ENCODE results near the gene VSIG10L2.
"Not testable (repeated sequence)": the region's sequence is repeated elsewhere in the genome, so short reads cannot be mapped to it uniquely, and the experiment has no call there.

Gene VSIG10L2

DNA sequence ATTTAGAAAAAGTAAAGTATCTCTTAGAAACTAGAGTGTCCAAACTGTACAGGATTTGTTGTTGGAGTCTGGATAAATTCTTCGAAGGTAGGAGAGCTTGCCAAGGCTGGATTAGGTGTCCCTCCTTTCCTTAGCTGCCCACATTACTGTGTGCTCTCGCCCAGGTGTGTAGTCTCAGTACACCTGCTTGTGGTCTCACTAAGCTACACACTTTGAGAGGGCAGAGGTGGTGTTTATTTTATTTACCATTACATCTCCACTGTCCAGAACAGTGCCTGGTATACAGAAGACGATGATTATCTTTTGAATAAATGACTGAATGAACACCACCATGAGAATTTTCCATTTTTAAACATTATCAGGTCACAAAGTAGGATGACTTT is 36.5 kb downstream of the VSIG10L2 start:
- no peak overlapping the region for H3K27ac ChIP-seq
- TF ChIP-seq ZFX (IDR thresholded peaks at IDR 0.05), result no peak
- TF ChIP-seq, protein P1, sequence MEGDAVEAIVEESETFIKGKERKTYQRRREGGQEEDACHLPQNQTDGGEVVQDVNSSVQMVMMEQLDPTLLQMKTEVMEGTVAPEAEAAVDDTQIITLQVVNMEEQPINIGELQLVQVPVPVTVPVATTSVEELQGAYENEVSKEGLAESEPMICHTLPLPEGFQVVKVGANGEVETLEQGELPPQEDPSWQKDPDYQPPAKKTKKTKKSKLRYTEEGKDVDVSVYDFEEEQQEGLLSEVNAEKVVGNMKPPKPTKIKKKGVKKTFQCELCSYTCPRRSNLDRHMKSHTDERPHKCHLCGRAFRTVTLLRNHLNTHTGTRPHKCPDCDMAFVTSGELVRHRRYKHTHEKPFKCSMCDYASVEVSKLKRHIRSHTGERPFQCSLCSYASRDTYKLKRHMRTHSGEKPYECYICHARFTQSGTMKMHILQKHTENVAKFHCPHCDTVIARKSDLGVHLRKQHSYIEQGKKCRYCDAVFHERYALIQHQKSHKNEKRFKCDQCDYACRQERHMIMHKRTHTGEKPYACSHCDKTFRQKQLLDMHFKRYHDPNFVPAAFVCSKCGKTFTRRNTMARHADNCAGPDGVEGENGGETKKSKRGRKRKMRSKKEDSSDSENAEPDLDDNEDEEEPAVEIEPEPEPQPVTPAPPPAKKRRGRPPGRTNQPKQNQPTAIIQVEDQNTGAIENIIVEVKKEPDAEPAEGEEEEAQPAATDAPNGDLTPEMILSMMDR (conservative IDR thresholded peaks at IDR 0.05), result no peak

DNA sequence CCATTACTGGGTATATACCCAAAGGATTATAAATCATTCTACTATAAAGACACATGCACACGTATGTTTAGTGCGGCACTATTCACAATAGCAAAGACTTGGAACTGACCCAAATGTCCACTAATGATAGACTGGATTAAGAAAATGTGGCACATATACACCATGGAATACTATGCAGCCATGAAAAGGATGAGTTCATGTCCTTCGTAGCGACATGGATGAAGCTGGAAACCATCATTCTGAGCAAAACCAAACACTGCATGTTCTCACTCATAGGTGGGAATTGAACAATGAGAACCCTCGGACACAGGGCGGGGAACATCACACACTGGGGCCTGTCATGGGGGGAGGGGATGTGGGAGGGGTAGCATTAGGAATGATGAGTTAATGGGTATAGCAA is 40.1 kb downstream of the VSIG10L2 start:
- H3K27ac ChIP-seq, result not testable (repeated sequence)

DNA sequence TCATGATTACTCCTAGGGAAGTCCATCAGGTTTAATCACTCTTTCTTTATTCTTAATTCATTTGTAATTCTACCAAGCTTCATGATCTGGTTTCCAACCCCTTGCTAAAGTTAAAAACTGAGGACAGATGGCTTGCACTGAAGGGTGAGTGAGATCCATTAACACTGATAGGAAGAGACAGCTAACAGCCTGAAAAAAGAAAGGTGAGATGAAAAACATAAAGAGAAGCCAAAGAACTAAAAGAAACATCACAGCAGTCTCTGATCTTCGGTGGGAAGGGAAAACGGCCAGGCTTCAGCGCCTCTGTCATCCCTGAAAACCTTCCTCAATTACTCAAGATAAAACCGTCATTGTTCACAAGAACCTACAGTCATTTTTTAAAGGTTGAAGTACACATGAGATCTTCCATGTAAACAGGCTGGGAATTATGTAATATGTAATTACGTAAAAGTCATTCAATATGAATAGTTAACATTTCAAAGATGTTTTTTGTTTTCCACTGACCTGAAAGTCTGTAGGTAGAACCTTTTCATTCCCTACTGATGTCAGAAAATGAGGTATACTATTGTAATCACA is 41.3 kb downstream of the VSIG10L2 start:
- no peak for TF ChIP-seq ZFX (IDR thresholded peaks at IDR 0.05)
- TF ChIP-seq, protein P1 (conservative IDR thresholded peaks at IDR 0.05), result no peak
- H3K27ac ChIP-seq, result no peak overlapping the region

- no peak overlapping the region for H3K27ac ChIP-seq
- TF ChIP-seq, protein P1 (conservative IDR thresholded peaks at IDR 0.05), result no peak
- no peak for TF ChIP-seq ZFX (IDR thresholded peaks at IDR 0.05)
Measured at GRCh38 chr11:125990244-125990643, 44.4 kb downstream of the VSIG10L2 start.

- no peak overlapping the region for H3K27ac ChIP-seq
- TF ChIP-seq ZFX (IDR thresholded peaks at IDR 0.05), result no peak
- TF ChIP-seq, protein P1 (conservative IDR thresholded peaks at IDR 0.05), result no peak
Measured at GRCh38 chr11:125992893-125993292, 47.0 kb downstream of the VSIG10L2 start.

DNA sequence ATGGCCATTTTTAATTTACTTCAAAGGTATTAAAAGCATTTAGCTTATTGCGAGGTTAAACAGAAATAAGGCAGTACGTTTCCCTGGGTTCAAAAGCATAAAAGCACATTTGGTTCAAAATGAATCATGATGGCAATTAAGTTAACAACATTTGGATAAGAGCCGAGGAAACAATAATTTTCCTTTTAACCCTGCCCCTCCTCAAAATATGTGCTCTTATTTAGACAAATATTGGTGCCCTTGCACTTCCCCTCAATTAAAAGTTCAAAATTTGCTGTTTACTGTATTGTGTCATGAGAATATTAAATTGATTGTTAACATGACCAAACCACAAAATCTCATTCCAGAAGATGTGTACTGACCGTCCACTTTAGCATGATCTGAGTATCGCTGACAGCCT is 48.7 kb downstream of the VSIG10L2 start:
- TF ChIP-seq ZFX (IDR thresholded peaks at IDR 0.05), result no peak
- TF ChIP-seq, protein P1 (conservative IDR thresholded peaks at IDR 0.05), result no peak
- no peak overlapping the region for H3K27ac ChIP-seq

DNA sequence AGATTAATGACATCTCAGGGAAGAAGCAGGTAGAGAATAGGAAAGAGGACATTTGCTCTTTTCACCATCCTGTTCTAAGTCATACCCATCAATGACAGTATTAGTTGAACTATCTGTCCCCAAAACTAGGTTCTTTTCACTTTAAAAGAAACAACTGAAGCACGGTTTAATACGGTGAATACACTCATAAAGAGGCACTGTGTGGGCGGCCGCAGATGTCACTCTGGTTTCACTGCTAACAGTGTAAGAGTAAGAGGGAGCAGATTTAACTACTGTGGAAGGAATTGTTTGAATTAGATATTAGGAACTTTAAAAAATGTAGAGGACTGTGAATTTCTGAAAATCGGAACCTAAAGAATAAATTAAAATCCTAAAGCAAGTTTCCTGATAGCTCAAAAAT is 49.5 kb downstream of the VSIG10L2 start:
- H3K27ac ChIP-seq, result no peak overlapping the region
- TF ChIP-seq, protein P1 (conservative IDR thresholded peaks at IDR 0.05), result no peak
- no peak for TF ChIP-seq ZFX (IDR thresholded peaks at IDR 0.05)

DNA sequence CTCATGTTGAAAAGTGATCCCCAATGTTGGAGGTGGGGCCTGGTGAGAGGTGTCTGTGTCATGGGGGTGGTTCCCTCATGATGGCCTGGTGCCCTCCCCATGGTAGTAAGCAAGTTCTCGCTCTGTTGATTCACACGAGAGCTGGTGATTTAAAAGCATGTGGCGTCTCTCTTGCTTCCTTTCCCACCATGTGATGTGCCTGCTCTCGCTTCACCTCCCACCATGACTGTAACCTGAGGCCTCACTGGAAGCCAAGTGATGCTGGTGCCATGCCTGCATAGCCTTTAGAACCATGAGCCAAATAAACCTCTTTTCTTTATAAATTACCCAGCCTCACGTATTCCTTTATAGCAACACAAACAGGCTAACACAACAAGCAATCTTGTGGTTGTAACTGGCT is 52.4 kb downstream of the VSIG10L2 start:
- H3K27ac ChIP-seq, result no peak overlapping the region
- no peak for TF ChIP-seq ZFX (IDR thresholded peaks at IDR 0.05)
- TF ChIP-seq, protein P1 (conservative IDR thresholded peaks at IDR 0.05), result no peak
